ENCODE data around the gene NDUFA11. TPM values are rescaled to one million over a fixed set of nuclear protein-coding genes. Genes with fewer than 3 reads are reported as not detected.
"Not testable (repeated sequence)": the region's sequence is repeated elsewhere in the genome, so short reads cannot be mapped to it uniquely, and the experiment has no call there.

Gene NDUFA11
- total and polyA plus RNA-seq, 11 donors, result 388 to 945 (median 491) TPM

- peak overlapping the region in 1 of 12 donors; percentile 13 for H3K27ac ChIP-seq
- intact Hi-C loops (cut with DNase I), result loop anchor here in 2 of 10 donors (5.0 kb wide), 2 partner anchors 45 to 50 kb away; no protein-coding TSS in a partner anchor
- ATAC-seq, result no peak
Measured at GRCh38 chr19:5877427-5877826, 26.2 kb downstream of the NDUFA11 start.

GRCh38 chr19:5874496-5874895, 29.1 kb downstream of the NDUFA11 start:
- not testable (repeated sequence) for ATAC-seq

More at GRCh38 chr19:5877427-5877826, 26.2 kb downstream of the NDUFA11 start:
- Histone ChIP-seq H3K9me3 (no peaks in the 10 kb centered on the region), H3K4me3 (no peak overlapping the region), H3K4me1 (peaks cover 0 to 14% (median 9%) of the 10 kb centered on the region in 12 donors), H3K27me3 (peaks cover 0 to 12% (median 0%) of the 10 kb centered on the region in 9 donors), H3K36me3 (no peaks in the 10 kb centered on the region)
- 75 to 88% (median 83%) methylated on average over 6 to 8 of the region's 8 CpGs for WGBS, 4 donors
- no peak for TF ChIP-seq POLR2A (IDR thresholded peaks at IDR 0.05)
- DNase-seq, result no peak

GRCh38 chr19:5873617-5874199, 29.9 kb downstream of the NDUFA11 start:
- intact Hi-C loops (cut with DNase I), result loop anchor here in 1 of 10 donors (5.0 kb wide), 1 partner anchor 36 kb away; the partner anchor contains the start of gene FUT6
- TF ChIP-seq CTCF (IDR thresholded peaks at IDR 0.05) (no peak), POLR2A (IDR thresholded peaks at IDR 0.05) (no peak)
- Histone ChIP-seq H3K27ac (no peak overlapping the region), H3K9me3 (no peaks in the 10 kb centered on the region), H3K4me1 (no peaks in the 10 kb centered on the region), H3K4me3 (no peak overlapping the region), H3K36me3 (no peaks in the 10 kb centered on the region), H3K27me3 (peaks cover 0 to 3% (median 0%) of the 10 kb centered on the region in 9 donors)
- 82 to 90% (median 89%) methylated on average over 9 to 12 of the region's 12 CpGs for WGBS, 4 donors
- ATAC-seq, result no peak
- DNase-seq, result no peak

More at GRCh38 chr19:5874496-5874895, 29.1 kb downstream of the NDUFA11 start:
- WGBS, 4 donors, result 74 to 86% (median 82%) methylated on average over 7 of the region's 7 CpGs
- not testable (repeated sequence) for H3K4me1 ChIP-seq, H3K9me3 ChIP-seq, H3K27ac ChIP-seq, H3K36me3 ChIP-seq, H3K4me3 ChIP-seq, H3K27me3 ChIP-seq, DNase-seq
- intact Hi-C loops (cut with DNase I), result loop anchor here in 1 of 10 donors (5.0 kb wide), 1 partner anchor 37 kb away; the partner anchor contains the start of gene FUT6

- 61 to 65% (median 63%) methylated on average over 12 of the region's 12 CpGs for WGBS, 4 donors
- ATAC-seq (peak in 3 of 4 donors; percentile 60 to 84 (median 62)), DNase-seq (peak in 1 of 5 donors; percentile 68)
- no peaks in the 10 kb centered on the region for H3K27me3 ChIP-seq
- H3K27ac ChIP-seq, result peak overlapping the region in 2 of 12 donors; percentile 20 to 43
- intact Hi-C loops (cut with DNase I), result loop anchor here in 1 of 10 donors (5.0 kb wide), 1 partner anchor 34 kb away; the partner anchor contains the start of gene FUT6
- TF ChIP-seq CTCF (IDR thresholded peaks at IDR 0.05) (no peak), POLR2A (IDR thresholded peaks at IDR 0.05) (no peak)
- no peaks in the 10 kb centered on the region for H3K36me3 ChIP-seq
- no peak overlapping the region for H3K4me3 ChIP-seq
- H3K9me3 ChIP-seq, result no peaks in the 10 kb centered on the region
- H3K4me1 ChIP-seq, result no peaks in the 10 kb centered on the region
Measured at GRCh38 chr19:5870986-5871394, 32.6 kb downstream of the NDUFA11 start.

- Histone ChIP-seq H3K27ac (no peak overlapping the region), H3K4me3 (no peak overlapping the region), H3K4me1 (no peaks in the 10 kb centered on the region), H3K27me3 (no peaks in the 10 kb centered on the region), H3K36me3 (no peaks in the 10 kb centered on the region), H3K9me3 (no peaks in the 10 kb centered on the region)
- no peak for ATAC-seq
- intact Hi-C loops (cut with DNase I), result no loop called here
- TF ChIP-seq CTCF (IDR thresholded peaks at IDR 0.05) (no peak), POLR2A (IDR thresholded peaks at IDR 0.05) (no peak)
- DNase-seq, result no peak
- WGBS, 4 donors, result 69 to 89% (median 86%) methylated on average over 16 to 31 of the region's 31 CpGs
Measured at GRCh38 chr19:5867201-5868136, 36.1 kb downstream of the NDUFA11 start.

Data from heart left ventricle (tissue), 16 donors.